Nephron (organoid): ENCODE measurements around the gene DAND5.
A peak's percentile ranks its signal among the peaks of the same experiment; 100 is the strongest.

Experiments
- H3K27ac Mint-ChIP-seq, 3 experiments: 2 replicates each; pipeline ENCODE4 v1.8.0; 2020; ENCODE audit warnings: mixed read lengths in 3 of 3, mild to moderate bottlenecking in 2 of 3, moderate library complexity in 1 of 3
- H3K27me3 Mint-ChIP-seq: 2 replicates; pipeline ENCODE4 v1.8.0; 2021; ENCODE audit warnings: low read depth, mild to moderate bottlenecking, moderate library complexity, mixed read lengths
- H3K36me3 Mint-ChIP-seq: 2 replicates; pipeline ENCODE4 v1.8.0; 2020; ENCODE audit warnings: low read depth, mixed read lengths
- H3K4me1 Mint-ChIP-seq: 2 replicates; pipeline ENCODE4 v1.8.0; 2020; ENCODE audit warnings: mixed read lengths
- H3K4me3 Mint-ChIP-seq, 3 experiments: 2 replicates each; pipeline ENCODE4 v1.8.0; 2020; ENCODE audit warnings: mild to moderate bottlenecking in 3 of 3, mixed read lengths in 3 of 3, moderate library complexity in 2 of 3
- H3K9me3 Mint-ChIP-seq: 2 replicates; pipeline ENCODE4 v1.8.0; 2020; ENCODE audit warnings: mixed read lengths
- TF ChIP-seq, protein P1 (sequence below), 3 experiments: fragments of 200-600 bp; sonication (generic); IDR thresholded peaks; one replicate each; pipeline ENCODE4 v1.5.0; 2021; ENCODE audit warnings: antibody characterized with exemption in 3 of 3; ENCODE audit not compliant: unreplicated experiment in 3 of 3

DAND5 gene

DNA sequence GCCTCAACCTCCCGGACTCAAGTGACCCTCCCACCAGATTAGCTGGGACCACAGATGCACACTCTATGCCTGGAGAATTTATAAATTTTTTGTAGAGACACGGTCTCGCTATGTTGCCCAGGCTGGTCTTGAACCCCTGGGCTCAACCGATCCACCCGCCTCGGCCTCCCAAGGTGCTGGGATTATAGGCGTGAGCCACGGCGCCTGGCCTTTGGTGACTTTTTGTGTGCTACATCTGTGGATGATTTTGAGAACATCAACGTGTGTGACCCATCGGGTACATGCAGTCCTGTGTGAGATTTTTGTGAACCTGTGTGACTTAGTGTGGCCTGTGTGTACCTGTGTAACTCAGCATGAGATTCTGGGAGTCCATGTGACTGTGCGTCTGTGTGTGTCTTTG lies 17.4 kb downstream of the DAND5 start:
- TF ChIP-seq, protein P1, sequence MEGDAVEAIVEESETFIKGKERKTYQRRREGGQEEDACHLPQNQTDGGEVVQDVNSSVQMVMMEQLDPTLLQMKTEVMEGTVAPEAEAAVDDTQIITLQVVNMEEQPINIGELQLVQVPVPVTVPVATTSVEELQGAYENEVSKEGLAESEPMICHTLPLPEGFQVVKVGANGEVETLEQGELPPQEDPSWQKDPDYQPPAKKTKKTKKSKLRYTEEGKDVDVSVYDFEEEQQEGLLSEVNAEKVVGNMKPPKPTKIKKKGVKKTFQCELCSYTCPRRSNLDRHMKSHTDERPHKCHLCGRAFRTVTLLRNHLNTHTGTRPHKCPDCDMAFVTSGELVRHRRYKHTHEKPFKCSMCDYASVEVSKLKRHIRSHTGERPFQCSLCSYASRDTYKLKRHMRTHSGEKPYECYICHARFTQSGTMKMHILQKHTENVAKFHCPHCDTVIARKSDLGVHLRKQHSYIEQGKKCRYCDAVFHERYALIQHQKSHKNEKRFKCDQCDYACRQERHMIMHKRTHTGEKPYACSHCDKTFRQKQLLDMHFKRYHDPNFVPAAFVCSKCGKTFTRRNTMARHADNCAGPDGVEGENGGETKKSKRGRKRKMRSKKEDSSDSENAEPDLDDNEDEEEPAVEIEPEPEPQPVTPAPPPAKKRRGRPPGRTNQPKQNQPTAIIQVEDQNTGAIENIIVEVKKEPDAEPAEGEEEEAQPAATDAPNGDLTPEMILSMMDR (IDR thresholded peaks at IDR 0.05; ENCODE audit: unreplicated experiment in 3 of 3) = no peak
- Mint-ChIP-seq H3K9me3 (no peaks in the 10 kb centered on the region), H3K27ac (peak overlapping the region in 2 of 3 experiments; percentile 7 to 10), H3K27me3 (peaks cover 42% of the 10 kb centered on the region), H3K4me1 (peaks cover 26% of the 10 kb centered on the region), H3K36me3 (no peaks in the 10 kb centered on the region), H3K4me3 (no peak overlapping the region)

DNA sequence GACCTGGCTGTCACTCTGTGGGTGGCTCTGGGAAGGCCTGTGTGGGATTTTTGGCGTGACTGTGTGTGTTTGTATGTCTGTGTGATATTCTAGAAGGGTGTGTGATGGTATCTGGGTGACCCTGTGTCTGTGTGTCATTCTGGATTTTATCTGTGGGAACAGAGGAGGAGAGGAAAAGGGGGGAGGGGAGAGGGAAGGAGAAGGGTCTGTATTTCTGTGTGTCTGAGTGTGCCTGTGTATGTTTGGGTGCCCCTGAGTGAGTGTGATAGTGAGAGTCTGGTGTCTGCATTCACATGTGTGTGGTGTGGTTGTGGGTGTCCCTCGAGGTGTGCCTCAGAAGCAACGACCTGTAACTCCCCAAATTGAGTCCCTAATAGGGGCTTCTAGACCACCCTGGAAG lies 17.8 kb downstream of the DAND5 start:
- no peak overlapping the region for H3K4me3 Mint-ChIP-seq
- peaks cover 46% of the 10 kb centered on the region for H3K27me3 Mint-ChIP-seq
- peaks cover 26% of the 10 kb centered on the region for H3K4me1 Mint-ChIP-seq
- peak overlapping the region in 2 of 3 experiments; percentile 7 to 10 for H3K27ac Mint-ChIP-seq
- H3K36me3 Mint-ChIP-seq = no peaks in the 10 kb centered on the region
- TF ChIP-seq, protein P1 (IDR thresholded peaks at IDR 0.05; ENCODE audit: unreplicated experiment in 3 of 3) = no peak
- H3K9me3 Mint-ChIP-seq = no peaks in the 10 kb centered on the region

DNA sequence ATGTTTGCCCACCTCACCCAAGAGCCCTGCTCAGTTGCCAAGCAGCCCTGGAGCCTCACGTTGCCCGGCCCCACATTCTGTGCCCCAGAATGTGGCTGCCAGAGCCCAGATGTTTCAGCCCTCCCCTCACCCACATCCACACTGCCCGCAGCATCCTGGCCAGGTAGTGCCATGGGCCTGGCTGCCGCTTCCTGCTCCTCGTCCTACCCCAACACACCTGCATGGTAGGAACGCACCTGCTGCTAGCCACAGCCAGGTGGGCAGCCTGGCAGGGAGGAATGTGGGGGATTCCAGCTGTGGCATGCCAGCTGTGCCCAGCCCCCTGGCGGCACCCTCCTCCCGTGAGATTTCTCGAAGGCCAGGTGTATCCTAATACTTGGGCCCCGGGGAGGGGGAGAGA lies 18.4 kb downstream of the DAND5 start:
- H3K4me3 Mint-ChIP-seq = no peak overlapping the region
- no peak overlapping the region for H3K27ac Mint-ChIP-seq
- H3K4me1 Mint-ChIP-seq = peaks cover 26% of the 10 kb centered on the region
- TF ChIP-seq, protein P1 (IDR thresholded peaks at IDR 0.05; ENCODE audit: unreplicated experiment in 3 of 3) = no peak
- H3K27me3 Mint-ChIP-seq = peaks cover 52% of the 10 kb centered on the region
- no peaks in the 10 kb centered on the region for H3K36me3 Mint-ChIP-seq
- no peaks in the 10 kb centered on the region for H3K9me3 Mint-ChIP-seq

DNA sequence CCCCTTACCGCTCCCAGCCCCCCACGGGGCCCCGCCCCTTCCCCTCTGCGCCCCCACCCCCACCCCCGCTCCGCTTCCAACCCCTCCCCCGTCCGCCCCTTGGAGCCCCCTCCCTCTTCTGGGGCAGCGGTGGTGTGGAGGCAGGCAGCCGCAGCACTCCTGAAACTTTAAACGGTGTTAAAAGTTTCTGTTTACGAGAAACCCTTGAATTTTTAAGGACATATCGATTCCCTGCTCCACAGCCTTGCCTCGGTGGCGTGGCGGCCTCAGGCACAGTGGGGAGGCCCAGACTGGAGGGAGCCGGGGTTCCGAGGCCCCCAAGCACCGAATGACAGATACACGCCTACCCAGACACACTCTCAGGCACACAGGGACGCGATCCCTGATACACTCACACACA lies 21.1 kb downstream of the DAND5 start:
- TF ChIP-seq, protein P1 (IDR thresholded peaks at IDR 0.05; ENCODE audit: unreplicated experiment in 3 of 3) = no peak
- Mint-ChIP-seq H3K9me3 (peaks cover 2% of the 10 kb centered on the region), H3K27me3 (peaks cover 68% of the 10 kb centered on the region), H3K27ac (peak overlapping the region in 2 of 3 experiments; percentile 23 to 32), H3K36me3 (no peaks in the 10 kb centered on the region), H3K4me1 (peaks cover 24% of the 10 kb centered on the region), H3K4me3 (peak overlapping the region in 1 of 3 experiments; percentile 53)

DNA sequence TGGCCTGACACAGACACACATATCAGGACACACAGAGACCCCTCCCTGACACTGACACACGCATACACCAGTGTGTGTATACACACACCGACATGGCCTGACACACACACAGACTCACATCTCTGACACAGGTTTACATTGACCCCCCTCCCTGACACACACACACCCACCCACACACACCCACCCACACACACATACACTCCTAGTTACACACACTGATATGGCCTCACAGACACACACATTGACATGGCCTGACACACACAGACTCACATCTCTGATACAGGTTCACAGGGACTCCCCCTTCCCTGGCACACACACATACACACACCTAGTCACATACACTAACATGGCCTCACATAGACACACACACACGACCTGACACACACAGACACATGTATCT lies 21.5 kb downstream of the DAND5 start:
- Mint-ChIP-seq H3K4me3 (peak overlapping the region in 1 of 3 experiments; percentile 53), H3K4me1 (peaks cover 21% of the 10 kb centered on the region), H3K9me3 (peaks cover 2% of the 10 kb centered on the region), H3K36me3 (no peaks in the 10 kb centered on the region), H3K27ac (peak overlapping the region in 2 of 3 experiments; percentile 23 to 32), H3K27me3 (peaks cover 66% of the 10 kb centered on the region)
- TF ChIP-seq, protein P1 (IDR thresholded peaks at IDR 0.05; ENCODE audit: unreplicated experiment in 3 of 3) = no peak

DNA sequence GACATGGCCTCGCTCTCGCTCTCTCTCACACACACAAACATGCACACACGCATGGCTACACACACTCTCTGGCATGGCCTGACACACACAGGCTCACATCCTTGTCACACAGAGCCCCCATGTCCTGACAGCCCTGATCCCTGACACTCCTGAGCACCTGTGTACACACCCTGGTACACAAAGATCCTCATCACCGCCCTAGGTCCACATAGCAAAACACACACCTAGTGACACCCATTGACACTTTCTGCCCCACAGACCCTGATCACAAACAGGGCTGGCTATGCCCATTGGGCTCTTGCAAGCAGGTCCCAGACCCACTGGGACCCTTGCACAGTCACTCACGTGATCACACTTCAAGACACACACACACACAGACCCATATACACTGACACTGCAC lies 21.9 kb downstream of the DAND5 start:
- Mint-ChIP-seq H3K27me3 (peaks cover 65% of the 10 kb centered on the region), H3K4me1 (peaks cover 21% of the 10 kb centered on the region), H3K4me3 (no peak overlapping the region), H3K27ac (peak overlapping the region in 2 of 3 experiments; percentile 23 to 32), H3K9me3 (peaks cover 2% of the 10 kb centered on the region), H3K36me3 (no peaks in the 10 kb centered on the region)
- TF ChIP-seq, protein P1 (IDR thresholded peaks at IDR 0.05; ENCODE audit: unreplicated experiment in 3 of 3) = no peak
